SK-N-SH (cell line): ENCODE measurements around the gene SYT7. TPM values are rescaled to one million over a fixed set of nuclear protein-coding genes. Genes with fewer than 3 reads are reported as not detected.

Source experiments
- CTCF ChIA-PET: fragments of 300-600, 350-600 bp; formaldehyde crosslinking; extraction: SDS; loops from one replicate; lab custom pipeline; 2021; lab: Yijun Ruan, JAX
- POLR2A ChIA-PET: fragments of 350-600 bp; sonication (Branson Sonifier 250); formaldehyde crosslinking; extraction: SDS; loops from one replicate; lab custom pipeline; 2020; ENCODE audit warnings: antibody characterized with exemption, inconsistent platforms; lab: Yijun Ruan, JAX
- DNase-seq: peaks from one replicate; pipeline ENCODE4 v3.0.0; 2012
- H2AFZ ChIP-seq: fragments of 200-600 bp; sonication (generic); 2 replicates; pipeline ENCODE4 v1.8.1; 2016; ENCODE audit warnings: antibody characterized with exemption, mild to moderate bottlenecking, low read depth
- H3F3A ChIP-seq: fragments of 200-600 bp; sonication (generic); replicated peaks from 2 replicates; pipeline ENCODE3; 2016; ENCODE audit warnings: antibody characterized with exemption, mild to moderate bottlenecking; ENCODE audit not compliant: insufficient read depth
- H3K27ac ChIP-seq, 2 experiments: fragments of 200-500 bp in 1 of 2; fragments of 200-600 bp in 1 of 2; sonication (Bioruptor generic) in 1 of 2; sonication (generic), shearing (Covaris generic) in 1 of 2; 2 replicates each; pipeline versions ENCODE4 v1.5.1 to v1.6.1; 2014 to 2016; ENCODE audit warnings: low read depth in 2 of 2, inconsistent platforms in 1 of 2, low read length in 1 of 2, mild to moderate bottlenecking in 1 of 2, mixed read lengths in 1 of 2
- H3K27me3 ChIP-seq: fragments of 200-600 bp; sonication (generic), shearing (Covaris generic); 2 replicates; pipeline ENCODE4 v1.6.1; 2016; ENCODE audit warnings: mixed run types; ENCODE audit not compliant: insufficient read depth
- H3K36me3 ChIP-seq, 2 experiments: fragments of 200-500 bp in 1 of 2; fragments of 200-600 bp in 1 of 2; sonication (Bioruptor generic) in 1 of 2; sonication (generic) in 1 of 2; replicated peaks in 1 of 2; 2 replicates each; pipeline versions ENCODE3 to v1.5.1; 2014 to 2016; ENCODE audit warnings: low read length in 1 of 2, mild to moderate bottlenecking in 1 of 2; ENCODE audit not compliant: insufficient read depth in 2 of 2, control insufficient read depth in 1 of 2
- H3K4me1 ChIP-seq, 2 experiments: fragments of 200-500 bp in 1 of 2; fragments of 200-600 bp in 1 of 2; sonication (Bioruptor generic) in 1 of 2; sonication (generic), shearing (Covaris generic) in 1 of 2; 2 replicates each; pipeline versions ENCODE4 v1.5.1 to v1.6.1; 2014 to 2016; ENCODE audit warnings: low read depth in 1 of 2, low read length in 1 of 2, mixed run types in 1 of 2; ENCODE audit not compliant: insufficient read depth in 2 of 2, control insufficient read depth in 1 of 2
- H3K4me2 ChIP-seq: fragments of 200-600 bp; sonication (generic), shearing (Covaris generic); 2 replicates; pipeline ENCODE4 v1.6.1; 2017; ENCODE audit warnings: mixed run types
- H3K4me3 ChIP-seq, 2 experiments: fragments of 200-500 bp in 1 of 2; fragments of 200-600 bp in 1 of 2; sonication (Bioruptor generic) in 1 of 2; sonication (generic), shearing (Covaris generic) in 1 of 2; 2 replicates each; pipeline versions ENCODE4 v1.5.1 to v1.8.1; 2014 to 2016; ENCODE audit warnings: low read depth in 2 of 2, inconsistent platforms in 1 of 2, low read length in 1 of 2, mild to moderate bottlenecking in 1 of 2, mixed read lengths in 1 of 2, moderate library complexity in 1 of 2
- H3K79me2 ChIP-seq: fragments of 200-600 bp; sonication (generic); 2 replicates; pipeline ENCODE4 v1.8.1; 2017; ENCODE audit warnings: mild to moderate bottlenecking; ENCODE audit not compliant: insufficient read depth
- H3K9ac ChIP-seq: fragments of 200-600 bp; sonication (generic); 2 replicates; pipeline ENCODE4 v1.6.1; 2017; ENCODE audit warnings: mixed run types
- H3K9me2 ChIP-seq: fragments of 200-600 bp; sonication (generic); 2 replicates; pipeline ENCODE4 v1.6.1; 2017; ENCODE audit warnings: mixed run types
- H3K9me3 ChIP-seq: fragments of 200-600 bp; sonication (generic); 2 replicates; pipeline ENCODE4 v1.6.1; 2017; ENCODE audit warnings: mixed run types, mild to moderate bottlenecking, moderate library complexity
- H4K20me1 ChIP-seq: fragments of 200-600 bp; sonication (generic); 2 replicates; pipeline ENCODE4 v1.6.1; 2017; ENCODE audit warnings: mild to moderate bottlenecking, mixed run types; ENCODE audit not compliant: insufficient read depth
- CHD2 ChIP-seq: fragments of 150-350 bp; IDR thresholded peaks from 2 replicates; pipeline ENCODE4 v1.6.1; 2018; ENCODE audit warnings: low read length; ENCODE audit not compliant: partially characterized antibody
- EP300 ChIP-seq, 2 experiments: IDR thresholded peaks; 2 replicates each; pipeline versions ENCODE4 v1.4.0 to v1.6.1; 2012; ENCODE audit warnings: borderline replicate concordance in 1 of 2, low read depth in 1 of 2, low read length in 1 of 2
- FOSL2 ChIP-seq: IDR thresholded peaks from 2 replicates; pipeline ENCODE4 v1.4.0; 2012; ENCODE audit warnings: low read depth, mild to moderate bottlenecking, moderate library complexity, borderline replicate concordance
- GABPA ChIP-seq: IDR thresholded peaks from 2 replicates; pipeline ENCODE4 v1.4.0; 2012; ENCODE audit warnings: low read depth, mild to moderate bottlenecking
- JUND ChIP-seq: IDR thresholded peaks from 2 replicates; pipeline ENCODE4 v1.4.0; 2012
- MEF2A ChIP-seq: IDR thresholded peaks from 2 replicates; pipeline ENCODE4 v1.4.0; 2012; ENCODE audit warnings: low read depth, borderline replicate concordance
- NFIC ChIP-seq: IDR thresholded peaks from 2 replicates; pipeline ENCODE4 v1.4.0; 2012; ENCODE audit warnings: borderline replicate concordance
- NRF1 ChIP-seq: IDR thresholded peaks from 2 replicates; pipeline ENCODE4 v1.6.1; 2012; ENCODE audit warnings: low read depth, mild to moderate bottlenecking, low read length
- POLR2AphosphoS5 ChIP-seq: IDR thresholded peaks from 2 replicates; pipeline ENCODE4 v1.6.1; 2012; ENCODE audit warnings: low read depth, low read length
- RAD21 ChIP-seq: IDR thresholded peaks from 2 replicates; pipeline ENCODE4 v1.6.1; 2012; ENCODE audit warnings: mild to moderate bottlenecking, low read length
- RFX5 ChIP-seq: IDR thresholded peaks from 2 replicates; pipeline ENCODE4 v1.6.1; 2012; ENCODE audit warnings: mild to moderate bottlenecking, improper control_type of control experiment, low read length
- RXRA ChIP-seq: IDR thresholded peaks from 2 replicates; pipeline ENCODE4 v1.4.0; 2012; ENCODE audit warnings: low read depth, mild to moderate bottlenecking, borderline replicate concordance
- SIN3A ChIP-seq: IDR thresholded peaks from 2 replicates; pipeline ENCODE4 v1.6.1; 2012; ENCODE audit warnings: low read depth, mild to moderate bottlenecking, low read length, moderate library complexity, borderline replicate concordance
- TCF12 ChIP-seq: IDR thresholded peaks from 2 replicates; pipeline ENCODE4 v1.4.0; 2012
- WGBS: methylation state at CpG from one replicate; pipeline ENCODE4 v1.1.6; 2017; ENCODE audit warnings: low lambda C conversion rate; 5-methylcytosine and 5-hydroxymethylcytosine counted together
- polyA plus RNA-seq, 3 experiments: library from polyadenylated mRNA; depleted of rRNA; stranded (reverse); fragments of >200 nt; gene quantifications; 2 replicates each; pipeline ENCODE4 v1.2.3, GENCODE V29; 2012
- TF ChIP-seq, protein P1 (sequence below): IDR thresholded peaks from 2 replicates; pipeline ENCODE4; 2012
- TF ChIP-seq, protein P2 (sequence below): IDR thresholded peaks from 2 replicates; pipeline ENCODE4 v1.4.0; 2012; ENCODE audit warnings: low read depth
- TF ChIP-seq, protein P3 (sequence below): fragments of 150-350 bp; IDR thresholded peaks from 2 replicates; pipeline ENCODE4 v1.6.1; 2017; ENCODE audit warnings: antibody characterized with exemption, low read length, low read depth, borderline replicate concordance
- TF ChIP-seq, protein P4 (sequence below): IDR thresholded peaks from 2 replicates; pipeline ENCODE4 v1.4.0; 2012; ENCODE audit warnings: low read depth, borderline replicate concordance
- TF ChIP-seq, protein P5 (sequence below): fragments of 150-350 bp; IDR thresholded peaks from 2 replicates; pipeline ENCODE4 v1.6.1; 2016; ENCODE audit warnings: mild to moderate bottlenecking, low read depth, low read length
- TF ChIP-seq, protein P6 (sequence below): IDR thresholded peaks from 2 replicates; pipeline ENCODE4 v1.6.1; 2012; ENCODE audit warnings: mild to moderate bottlenecking, low read depth, low read length, moderate library complexity

The SYT7 gene
- polyA plus RNA-seq, 1 of the 3 experiments (the other 2 are of a cell fraction) = 1.1 TPM

DNA sequence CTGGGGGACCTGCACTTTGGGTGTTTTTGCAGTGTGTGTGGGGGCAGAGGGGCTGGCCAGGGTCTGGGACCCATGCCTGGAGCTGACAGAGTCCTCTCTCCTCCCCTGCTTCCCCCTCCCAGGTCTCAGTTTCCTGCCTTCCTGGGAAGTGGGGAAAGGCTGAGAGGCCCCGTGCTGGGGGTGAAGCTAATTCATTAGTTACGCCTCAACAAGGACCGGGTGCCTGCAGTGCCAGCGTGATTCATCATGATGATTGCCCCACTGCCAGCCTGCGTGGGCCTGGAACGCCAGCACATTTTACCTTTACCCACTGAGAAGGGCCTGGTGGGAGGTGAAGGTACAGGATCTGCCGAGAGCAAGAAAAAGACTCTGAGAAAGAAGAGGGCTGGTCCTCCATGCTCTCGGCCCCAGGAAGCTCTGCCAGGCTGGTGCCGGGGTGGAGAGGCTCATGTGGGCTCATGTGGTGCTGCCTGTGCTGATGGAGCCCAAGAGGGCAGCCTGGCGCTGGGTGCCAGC lies 75.2 kb downstream of the SYT7 start:
- ChIA-PET POLR2A (no interaction called here), CTCF (interaction anchor here (0.6 to 33.4 kb wide), 4 partner anchors 11 to 69 kb away, joined by 3 to 670 read pairs (median 204); partner anchors contain the start of gene SYT7)
- Histone ChIP-seq H3K9ac (no peak overlapping the region), H3K27me3 (peaks cover 26% of the 10 kb centered on the region), H4K20me1 (no peaks in the 10 kb centered on the region), H3K27ac (no peak overlapping the region), H3K4me3 (no peak overlapping the region), H3K9me3 (no peaks in the 10 kb centered on the region), H3K79me2 (no peaks in the 10 kb centered on the region), H3K36me3 (no peaks in the 10 kb centered on the region), H3K9me2 (no peaks in the 10 kb centered on the region), H2AFZ (no peak overlapping the region), H3F3A (no peaks in the 10 kb centered on the region), H3K4me1 (peaks cover 0 to 14% of the 10 kb centered on the region in 2 experiments; a peak in 2 of 4 replicates), H3K4me2 (no peak overlapping the region)
- WGBS = 59% methylated on average over 8 of the region's 10 CpGs
- TF ChIP-seq MEF2A = no peak
- TF ChIP-seq, protein P1, sequence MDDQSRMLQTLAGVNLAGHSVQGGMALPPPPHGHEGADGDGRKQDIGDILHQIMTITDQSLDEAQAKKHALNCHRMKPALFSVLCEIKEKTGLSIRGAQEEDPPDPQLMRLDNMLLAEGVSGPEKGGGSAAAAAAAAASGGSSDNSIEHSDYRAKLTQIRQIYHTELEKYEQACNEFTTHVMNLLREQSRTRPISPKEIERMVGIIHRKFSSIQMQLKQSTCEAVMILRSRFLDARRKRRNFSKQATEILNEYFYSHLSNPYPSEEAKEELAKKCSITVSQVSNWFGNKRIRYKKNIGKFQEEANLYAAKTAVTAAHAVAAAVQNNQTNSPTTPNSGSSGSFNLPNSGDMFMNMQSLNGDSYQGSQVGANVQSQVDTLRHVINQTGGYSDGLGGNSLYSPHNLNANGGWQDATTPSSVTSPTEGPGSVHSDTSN = no peak
- TF ChIP-seq RXRA = no peak
- TF ChIP-seq, protein P2, sequence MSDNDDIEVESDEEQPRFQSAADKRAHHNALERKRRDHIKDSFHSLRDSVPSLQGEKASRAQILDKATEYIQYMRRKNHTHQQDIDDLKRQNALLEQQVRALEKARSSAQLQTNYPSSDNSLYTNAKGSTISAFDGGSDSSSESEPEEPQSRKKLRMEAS = no peak
- TF ChIP-seq, protein P3, sequence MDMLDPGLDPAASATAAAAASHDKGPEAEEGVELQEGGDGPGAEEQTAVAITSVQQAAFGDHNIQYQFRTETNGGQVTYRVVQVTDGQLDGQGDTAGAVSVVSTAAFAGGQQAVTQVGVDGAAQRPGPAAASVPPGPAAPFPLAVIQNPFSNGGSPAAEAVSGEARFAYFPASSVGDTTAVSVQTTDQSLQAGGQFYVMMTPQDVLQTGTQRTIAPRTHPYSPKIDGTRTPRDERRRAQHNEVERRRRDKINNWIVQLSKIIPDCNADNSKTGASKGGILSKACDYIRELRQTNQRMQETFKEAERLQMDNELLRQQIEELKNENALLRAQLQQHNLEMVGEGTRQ = no peak
- no peak for TF ChIP-seq SIN3A
- TF ChIP-seq CHD2 = no peak
- TF ChIP-seq, protein P4, sequence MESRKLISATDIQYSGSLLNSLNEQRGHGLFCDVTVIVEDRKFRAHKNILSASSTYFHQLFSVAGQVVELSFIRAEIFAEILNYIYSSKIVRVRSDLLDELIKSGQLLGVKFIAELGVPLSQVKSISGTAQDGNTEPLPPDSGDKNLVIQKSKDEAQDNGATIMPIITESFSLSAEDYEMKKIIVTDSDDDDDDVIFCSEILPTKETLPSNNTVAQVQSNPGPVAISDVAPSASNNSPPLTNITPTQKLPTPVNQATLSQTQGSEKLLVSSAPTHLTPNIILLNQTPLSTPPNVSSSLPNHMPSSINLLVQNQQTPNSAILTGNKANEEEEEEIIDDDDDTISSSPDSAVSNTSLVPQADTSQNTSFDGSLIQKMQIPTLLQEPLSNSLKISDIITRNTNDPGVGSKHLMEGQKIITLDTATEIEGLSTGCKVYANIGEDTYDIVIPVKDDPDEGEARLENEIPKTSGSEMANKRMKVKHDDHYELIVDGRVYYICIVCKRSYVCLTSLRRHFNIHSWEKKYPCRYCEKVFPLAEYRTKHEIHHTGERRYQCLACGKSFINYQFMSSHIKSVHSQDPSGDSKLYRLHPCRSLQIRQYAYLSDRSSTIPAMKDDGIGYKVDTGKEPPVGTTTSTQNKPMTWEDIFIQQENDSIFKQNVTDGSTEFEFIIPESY = no peak
- no peak for TF ChIP-seq GABPA
- TF ChIP-seq TCF12 = no peak
- TF ChIP-seq NFIC = no peak
- no peak for TF ChIP-seq JUND
- TF ChIP-seq RAD21 = no peak
- TF ChIP-seq EP300 (IDR thresholded peaks at IDR 0.05; ENCODE audit: borderline replicate concordance in 1 of 2, low read depth in 1 of 2, low read length in 1 of 2) = no peak
- no peak for TF ChIP-seq FOSL2
- no peak for TF ChIP-seq NRF1
- TF ChIP-seq POLR2AphosphoS5 = no peak
- no peak for TF ChIP-seq RFX5
- TF ChIP-seq, protein P5, sequence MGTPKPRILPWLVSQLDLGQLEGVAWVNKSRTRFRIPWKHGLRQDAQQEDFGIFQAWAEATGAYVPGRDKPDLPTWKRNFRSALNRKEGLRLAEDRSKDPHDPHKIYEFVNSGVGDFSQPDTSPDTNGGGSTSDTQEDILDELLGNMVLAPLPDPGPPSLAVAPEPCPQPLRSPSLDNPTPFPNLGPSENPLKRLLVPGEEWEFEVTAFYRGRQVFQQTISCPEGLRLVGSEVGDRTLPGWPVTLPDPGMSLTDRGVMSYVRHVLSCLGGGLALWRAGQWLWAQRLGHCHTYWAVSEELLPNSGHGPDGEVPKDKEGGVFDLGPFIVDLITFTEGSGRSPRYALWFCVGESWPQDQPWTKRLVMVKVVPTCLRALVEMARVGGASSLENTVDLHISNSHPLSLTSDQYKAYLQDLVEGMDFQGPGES = no peak
- TF ChIP-seq, protein P6, sequence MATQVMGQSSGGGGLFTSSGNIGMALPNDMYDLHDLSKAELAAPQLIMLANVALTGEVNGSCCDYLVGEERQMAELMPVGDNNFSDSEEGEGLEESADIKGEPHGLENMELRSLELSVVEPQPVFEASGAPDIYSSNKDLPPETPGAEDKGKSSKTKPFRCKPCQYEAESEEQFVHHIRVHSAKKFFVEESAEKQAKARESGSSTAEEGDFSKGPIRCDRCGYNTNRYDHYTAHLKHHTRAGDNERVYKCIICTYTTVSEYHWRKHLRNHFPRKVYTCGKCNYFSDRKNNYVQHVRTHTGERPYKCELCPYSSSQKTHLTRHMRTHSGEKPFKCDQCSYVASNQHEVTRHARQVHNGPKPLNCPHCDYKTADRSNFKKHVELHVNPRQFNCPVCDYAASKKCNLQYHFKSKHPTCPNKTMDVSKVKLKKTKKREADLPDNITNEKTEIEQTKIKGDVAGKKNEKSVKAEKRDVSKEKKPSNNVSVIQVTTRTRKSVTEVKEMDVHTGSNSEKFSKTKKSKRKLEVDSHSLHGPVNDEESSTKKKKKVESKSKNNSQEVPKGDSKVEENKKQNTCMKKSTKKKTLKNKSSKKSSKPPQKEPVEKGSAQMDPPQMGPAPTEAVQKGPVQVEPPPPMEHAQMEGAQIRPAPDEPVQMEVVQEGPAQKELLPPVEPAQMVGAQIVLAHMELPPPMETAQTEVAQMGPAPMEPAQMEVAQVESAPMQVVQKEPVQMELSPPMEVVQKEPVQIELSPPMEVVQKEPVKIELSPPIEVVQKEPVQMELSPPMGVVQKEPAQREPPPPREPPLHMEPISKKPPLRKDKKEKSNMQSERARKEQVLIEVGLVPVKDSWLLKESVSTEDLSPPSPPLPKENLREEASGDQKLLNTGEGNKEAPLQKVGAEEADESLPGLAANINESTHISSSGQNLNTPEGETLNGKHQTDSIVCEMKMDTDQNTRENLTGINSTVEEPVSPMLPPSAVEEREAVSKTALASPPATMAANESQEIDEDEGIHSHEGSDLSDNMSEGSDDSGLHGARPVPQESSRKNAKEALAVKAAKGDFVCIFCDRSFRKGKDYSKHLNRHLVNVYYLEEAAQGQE = no peak
- no peak for DNase-seq
